ENCODE data around the gene RIMBP2. TPM values are rescaled to one million over a fixed set of nuclear protein-coding genes. Genes with fewer than 3 reads are reported as not detected.
"Not testable (repeated sequence)": the region's sequence is repeated elsewhere in the genome, so short reads cannot be mapped to it uniquely, and the experiment has no call there.

The RIMBP2 gene
- total RNA-seq, 4 donors from 2014 or later = 0.83 to 1.8 (median 1.4) TPM

DNA sequence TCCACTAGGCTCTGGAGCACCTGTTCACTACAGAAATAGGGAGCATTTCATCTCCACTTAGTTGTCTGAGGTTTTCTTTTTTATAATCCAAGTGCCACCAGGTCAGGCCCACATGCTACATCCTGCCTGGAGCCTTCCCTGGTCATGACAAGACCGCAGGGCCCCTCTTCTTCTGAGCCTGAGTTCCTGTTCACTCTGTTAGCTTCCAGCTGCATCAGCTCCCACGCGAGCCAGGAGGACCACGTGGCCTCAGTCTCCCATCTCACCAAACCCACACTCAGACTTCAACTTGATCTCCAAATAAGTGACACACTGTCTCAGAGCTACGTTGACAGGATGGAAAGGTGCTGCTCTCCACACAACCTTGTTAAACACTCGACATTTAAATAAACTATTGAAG, 21.0 kb downstream of the RIMBP2 start:
- Histone ChIP-seq H3K4me3 (no peak overlapping the region), H3K4me1 (no peaks in the 10 kb centered on the region), H3K27me3 (no peaks in the 10 kb centered on the region), H3K27ac (replicated peaks in 1 of 4) (no peak overlapping the region), H3K9me3 (no peaks in the 10 kb centered on the region), H3K36me3 (no peaks in the 10 kb centered on the region)
- TF ChIP-seq, protein P1, sequence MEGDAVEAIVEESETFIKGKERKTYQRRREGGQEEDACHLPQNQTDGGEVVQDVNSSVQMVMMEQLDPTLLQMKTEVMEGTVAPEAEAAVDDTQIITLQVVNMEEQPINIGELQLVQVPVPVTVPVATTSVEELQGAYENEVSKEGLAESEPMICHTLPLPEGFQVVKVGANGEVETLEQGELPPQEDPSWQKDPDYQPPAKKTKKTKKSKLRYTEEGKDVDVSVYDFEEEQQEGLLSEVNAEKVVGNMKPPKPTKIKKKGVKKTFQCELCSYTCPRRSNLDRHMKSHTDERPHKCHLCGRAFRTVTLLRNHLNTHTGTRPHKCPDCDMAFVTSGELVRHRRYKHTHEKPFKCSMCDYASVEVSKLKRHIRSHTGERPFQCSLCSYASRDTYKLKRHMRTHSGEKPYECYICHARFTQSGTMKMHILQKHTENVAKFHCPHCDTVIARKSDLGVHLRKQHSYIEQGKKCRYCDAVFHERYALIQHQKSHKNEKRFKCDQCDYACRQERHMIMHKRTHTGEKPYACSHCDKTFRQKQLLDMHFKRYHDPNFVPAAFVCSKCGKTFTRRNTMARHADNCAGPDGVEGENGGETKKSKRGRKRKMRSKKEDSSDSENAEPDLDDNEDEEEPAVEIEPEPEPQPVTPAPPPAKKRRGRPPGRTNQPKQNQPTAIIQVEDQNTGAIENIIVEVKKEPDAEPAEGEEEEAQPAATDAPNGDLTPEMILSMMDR (IDR thresholded peaks at IDR 0.05) = no peak
- TF ChIP-seq POLR2A (IDR thresholded peaks at IDR 0.05; ENCODE audit: low read depth) (no peak), POLR2AphosphoS5 (IDR thresholded peaks at IDR 0.05) (no peak), EP300 (IDR thresholded peaks at IDR 0.05) (no peak)
- DNase-seq (ENCODE audit: extremely low spot score) = no peak
- intact Hi-C loops (cut with DNase I) = no loop called here
- WGBS = 69% methylated on average over 6 of the region's 6 CpGs

DNA sequence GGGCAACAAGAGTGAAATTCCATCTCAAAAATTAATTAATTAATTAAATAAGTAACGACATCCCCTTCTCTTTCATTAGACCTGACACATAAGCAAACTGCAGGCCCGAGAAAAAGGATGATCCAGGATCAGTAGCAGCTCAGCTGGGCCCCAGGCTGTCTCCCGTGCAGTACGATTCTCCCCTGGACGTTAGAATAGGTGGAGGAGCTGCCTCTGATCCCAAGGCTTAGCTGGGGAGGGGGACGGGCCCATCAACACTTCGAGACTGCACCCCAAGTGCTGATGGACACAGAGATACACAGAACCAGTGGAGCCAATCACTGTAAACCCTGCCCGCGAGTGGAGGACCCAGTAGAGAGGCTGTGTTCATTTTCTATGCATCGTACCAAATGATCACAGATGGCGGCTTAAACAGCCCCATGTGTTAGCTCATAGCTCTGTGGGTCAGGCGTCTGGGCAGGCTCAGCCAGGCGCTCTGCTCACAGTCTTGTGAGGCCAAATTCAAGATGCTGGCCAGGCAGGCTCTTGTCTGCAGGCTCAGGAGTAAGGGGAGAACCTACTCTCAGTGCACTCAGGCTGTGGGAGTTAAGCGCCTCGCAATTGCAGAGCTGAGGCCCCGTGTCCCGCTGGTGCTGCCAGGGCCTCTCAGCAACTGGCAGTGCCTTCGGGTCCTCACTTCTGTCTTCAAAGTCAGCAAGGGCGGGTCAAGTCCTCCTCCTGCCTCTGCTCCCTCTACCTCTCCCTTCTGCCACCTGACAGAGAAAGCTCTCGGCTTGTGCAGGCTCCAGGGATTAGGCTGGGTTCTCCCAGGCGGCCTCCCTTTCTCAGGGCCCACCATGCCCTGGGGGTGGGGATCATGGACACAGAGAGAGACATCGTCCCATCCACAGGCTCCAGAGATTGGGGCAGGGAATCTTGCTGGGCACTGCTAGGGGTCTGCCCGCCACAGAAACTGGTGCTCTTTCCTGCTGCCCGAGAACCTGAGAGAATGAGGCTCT, 26.4 kb downstream of the RIMBP2 start:
- intact Hi-C loops (cut with DNase I) = no loop called here
- no peaks in the 10 kb centered on the region for H3K9me3 ChIP-seq
- no peaks in the 10 kb centered on the region for H3K36me3 ChIP-seq
- no peak for DNase-seq (ENCODE audit: extremely low spot score)
- H3K4me1 ChIP-seq = no peaks in the 10 kb centered on the region
- H3K27ac ChIP-seq (replicated peaks in 1 of 4) = no peak overlapping the region
- 87% methylated on average over 17 of the region's 24 CpGs for WGBS
- no peak overlapping the region for H3K4me3 ChIP-seq
- peaks cover 0 to 25% (median 0%) of the 10 kb centered on the region in 4 donors for H3K27me3 ChIP-seq
- TF ChIP-seq EP300 (IDR thresholded peaks at IDR 0.05) (no peak), POLR2AphosphoS5 (IDR thresholded peaks at IDR 0.05) (no peak), POLR2A (IDR thresholded peaks at IDR 0.05; ENCODE audit: low read depth) (no peak)
- TF ChIP-seq, protein P1 (IDR thresholded peaks at IDR 0.05) = no peak

DNA sequence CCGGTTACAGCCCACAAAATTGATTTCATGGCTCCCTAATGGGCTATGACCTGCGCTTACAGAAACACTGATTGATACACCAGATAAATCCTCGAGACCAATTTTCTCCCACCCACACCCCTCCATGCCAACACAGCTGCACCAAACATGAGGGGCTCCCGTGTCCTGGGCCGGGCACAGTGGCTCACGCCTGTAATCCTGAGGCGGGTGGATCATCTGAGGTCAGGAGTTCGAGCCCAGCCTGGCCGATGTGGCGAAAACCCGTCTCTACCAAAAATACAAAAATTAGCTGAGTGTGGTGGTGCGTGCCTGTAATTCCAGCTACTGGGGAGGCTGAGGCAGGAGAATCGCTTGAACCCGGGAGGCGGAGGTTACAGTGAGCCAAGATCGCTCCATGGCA, 27.1 kb downstream of the RIMBP2 start:
- intact Hi-C loops (cut with DNase I); H3K4me1 ChIP-seq; DNase-seq (ENCODE audit: extremely low spot score); H3K4me3 ChIP-seq; H3K27ac ChIP-seq (replicated peaks in 1 of 4); H3K36me3 ChIP-seq; H3K9me3 ChIP-seq: not testable (repeated sequence)
- peaks cover 0 to 28% (median 0%) of the 10 kb centered on the region in 4 donors for H3K27me3 ChIP-seq
- WGBS = 93% methylated on average over 16 of the region's 16 CpGs

DNA sequence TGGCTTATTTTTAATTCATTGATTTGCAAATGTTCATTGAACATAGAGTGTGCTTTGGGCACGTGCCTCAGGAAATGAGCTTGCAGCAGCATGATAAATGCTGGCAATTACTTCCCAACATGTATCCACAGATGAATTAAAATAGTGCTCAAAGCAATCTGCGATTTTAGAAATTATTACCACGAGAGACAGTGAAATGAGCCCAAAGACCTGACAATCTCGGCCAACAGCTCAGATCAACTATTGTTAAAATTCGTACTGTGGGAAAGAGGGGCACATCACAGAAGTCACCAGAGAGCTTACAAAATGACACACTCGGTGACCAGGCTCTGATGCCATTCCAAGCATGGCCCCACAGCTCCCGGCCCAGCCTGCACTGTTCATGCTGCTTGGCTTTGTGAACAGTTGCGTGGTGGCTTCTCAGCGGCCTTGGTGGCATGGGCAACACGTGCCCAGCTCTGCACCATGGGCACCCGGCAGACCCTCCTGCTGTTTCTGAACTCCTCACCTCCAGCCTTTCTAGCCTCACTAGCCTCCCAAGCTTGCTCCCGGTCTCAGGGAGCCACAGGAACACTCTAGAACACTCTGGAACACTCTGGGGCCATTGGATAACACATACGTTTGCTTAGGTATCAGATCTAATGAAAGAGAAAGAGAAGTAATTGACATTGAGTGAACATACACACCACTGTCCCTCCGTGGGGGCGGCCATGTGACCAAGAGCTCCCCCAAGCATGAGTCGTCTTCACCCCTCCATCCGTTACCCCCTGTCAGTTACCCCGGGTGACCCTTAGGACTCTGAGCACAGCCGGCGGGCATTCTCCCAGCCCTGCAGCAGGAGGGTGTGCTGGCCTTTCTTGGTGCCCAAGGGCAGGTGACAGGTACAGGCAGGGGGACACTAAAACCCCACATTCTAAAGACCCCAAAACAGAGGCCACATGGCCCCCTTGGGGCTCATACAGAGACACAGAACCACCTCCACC, 28.0 kb downstream of the RIMBP2 start:
- Histone ChIP-seq H3K36me3 (no peaks in the 10 kb centered on the region), H3K4me1 (no peaks in the 10 kb centered on the region), H3K4me3 (no peak overlapping the region), H3K9me3 (no peaks in the 10 kb centered on the region), H3K27me3 (peaks cover 0 to 36% (median 0%) of the 10 kb centered on the region in 4 donors), H3K27ac (replicated peaks in 1 of 4) (no peak overlapping the region)
- DNase-seq (ENCODE audit: extremely low spot score) = no peak
- 82% methylated on average over 18 of the region's 20 CpGs for WGBS
- intact Hi-C loops (cut with DNase I) = no loop called here
- TF ChIP-seq POLR2A (IDR thresholded peaks at IDR 0.05; ENCODE audit: low read depth) (no peak), POLR2AphosphoS5 (IDR thresholded peaks at IDR 0.05) (no peak), EP300 (IDR thresholded peaks at IDR 0.05) (no peak)
- TF ChIP-seq, protein P1 (IDR thresholded peaks at IDR 0.05) = no peak

DNA sequence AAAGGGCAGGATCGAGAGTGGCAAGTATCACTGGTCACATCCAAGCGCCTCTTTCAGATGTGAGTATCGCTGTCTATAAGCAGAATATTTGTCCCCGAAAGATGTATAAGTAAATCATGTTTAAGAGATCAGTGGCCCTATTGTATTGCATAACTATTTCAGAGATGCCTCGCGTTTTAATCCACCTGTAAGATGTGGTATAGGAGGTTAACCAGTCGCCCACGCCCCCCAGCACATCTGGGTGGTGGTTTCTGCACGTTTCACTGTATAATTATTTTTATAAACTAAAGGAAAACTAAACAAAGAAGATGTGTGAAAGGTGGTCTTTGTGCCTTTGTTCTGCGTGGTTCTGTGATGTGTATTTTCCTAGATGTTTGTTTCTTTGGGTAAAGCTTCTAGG, 28.9 kb downstream of the RIMBP2 start:
- Histone ChIP-seq H3K27ac (replicated peaks in 1 of 4) (no peak overlapping the region), H3K36me3 (no peaks in the 10 kb centered on the region), H3K4me3 (no peak overlapping the region), H3K27me3 (peaks cover 0 to 38% (median 0%) of the 10 kb centered on the region in 4 donors), H3K4me1 (no peaks in the 10 kb centered on the region), H3K9me3 (no peaks in the 10 kb centered on the region)
- no peak for TF ChIP-seq POLR2A (IDR thresholded peaks at IDR 0.05; ENCODE audit: low read depth)
- TF ChIP-seq, protein P1 (IDR thresholded peaks at IDR 0.05) = no peak
- TF ChIP-seq EP300 (IDR thresholded peaks at IDR 0.05) = no peak
- TF ChIP-seq POLR2AphosphoS5 (IDR thresholded peaks at IDR 0.05) = no peak
- intact Hi-C loops (cut with DNase I) = no loop called here
- WGBS = 75% methylated on average over 10 of the region's 10 CpGs
- DNase-seq (ENCODE audit: extremely low spot score) = no peak
